ENCODE data around the gene EYS. TPM values are rescaled to one million over a fixed set of nuclear protein-coding genes. Genes with fewer than 3 reads are reported as not detected.

Gene EYS
- total and polyA plus RNA-seq, 2 of the 8 experiments (the other 6 are each of a cell fraction or from before 2014, with no cell fraction given) = 0.05 to 0.13 TPM

GRCh38 chr6:63793465-63794137 is 1913.4 kb downstream of the EYS start:
- DNase-seq (ENCODE audit: low read depth in 1 of 2, low spot score in 2 of 2) = no peak

More at GRCh38 chr6:63793465-63794137, 1913.4 kb downstream of the EYS start:
- WGBS, 2 experiments (ENCODE audit: extremely low coverage in 1 of 2, insufficient coverage in 1 of 2, insufficient read length in 1 of 2, insufficient replicate concordance in 2 of 2, low coverage in 1 of 2, low lambda C conversion rate in 2 of 2, missing lambda C conversion rate in 1 of 2) = 75% methylated on average over 4 of the region's 4 CpGs; no CpG with 5 or more reads in 1 of the 2 experiments
- Histone ChIP-seq H3K4ac (replicated peaks; ENCODE audit: insufficient read length, low read depth, low read length) (no peak overlapping the region), H3K27me3 (replicated peaks in 1 of 4; ENCODE audit: control insufficient read depth in 3 of 4, extremely low read depth in 1 of 4, insufficient read depth in 3 of 4, low read length in 3 of 4) (peaks cover 0 to 1% (median 0%) of the 10 kb centered on the region in 4 experiments; a peak in 1 of 7 replicates), H3K4me1 (replicated peaks in 1 of 4; ENCODE audit: control insufficient read depth in 3 of 4, insufficient read depth in 4 of 4, low read length in 3 of 4) (peaks cover 0 to 5% (median 3%) of the 10 kb centered on the region in 4 experiments; a peak in 4 of 7 replicates), H2BK120ac (replicated peaks; ENCODE audit: low read depth, low read length) (no peak overlapping the region), H3K9ac (replicated peaks in 1 of 4; ENCODE audit: extremely low read depth in 1 of 4, low read depth in 3 of 4, low read length in 3 of 4) (no peak overlapping the region), H2BK12ac (ENCODE audit: low read depth, low read length) (no peak overlapping the region), H4K91ac (replicated peaks; ENCODE audit: insufficient read length, low read length) (no peak overlapping the region), H3K4me2 (ENCODE audit: insufficient read depth in 1 of 2, low read depth in 2 of 2, low read length in 2 of 2) (no peak overlapping the region), H3K36me3 (ENCODE audit: control insufficient read depth in 2 of 4, insufficient read depth in 4 of 4, low read length in 3 of 4) (no peaks in the 10 kb centered on the region), H3K27ac (ENCODE audit: low read depth, low read length) (no peak overlapping the region), H3K79me1 (ENCODE audit: low read depth, low read length) (no peaks in the 10 kb centered on the region), H4K5ac (ENCODE audit: insufficient read length, low read depth, low read length) (no peak overlapping the region), H3K18ac (ENCODE audit: extremely low read depth, low read length) (no peak overlapping the region), H3K23me2 (ENCODE audit: low read depth, low read length) (no peaks in the 10 kb centered on the region), H4K20me1 (replicated peaks in 1 of 2; ENCODE audit: control insufficient read depth in 1 of 2, insufficient read depth in 2 of 2, low read length in 2 of 2) (no peaks in the 10 kb centered on the region), H2AFZ (ENCODE audit: low read length) (no peak overlapping the region), H2BK15ac (ENCODE audit: low read length) (no peak overlapping the region), H4K8ac (ENCODE audit: extremely low read depth, insufficient read depth, low read length) (no peak overlapping the region), H3K23ac (ENCODE audit: insufficient read length) (no peak overlapping the region), H3K14ac (ENCODE audit: insufficient read length) (no peak overlapping the region), H2BK5ac (ENCODE audit: low read depth, low read length) (no peak overlapping the region), H2BK20ac (ENCODE audit: low read length) (no peak overlapping the region), H3K56ac (replicated peaks; ENCODE audit: insufficient read length, low read depth, low read length) (no peak overlapping the region), H2AK5ac (ENCODE audit: low read depth, low read length) (no peak overlapping the region; the same call in 1 of the 2 replicates), H3K79me2 (ENCODE audit: control insufficient read depth in 1 of 2, insufficient read depth in 2 of 2, low read length in 2 of 2) (no peaks in the 10 kb centered on the region), H3K4me3 (ENCODE audit: extremely low read depth in 1 of 4, insufficient read depth in 2 of 4, low read depth in 3 of 4, low read length in 4 of 4) (no peak overlapping the region), H3K9me3 (ENCODE audit: insufficient read depth in 2 of 2, low read depth in 1 of 2, low read length in 1 of 2) (no peaks in the 10 kb centered on the region)
- TF ChIP-seq HDAC2 (IDR thresholded peaks at IDR 0.05; ENCODE audit: borderline replicate concordance in 1 of 2, low read depth in 2 of 2, low read length in 2 of 2) (no peak), TBP (IDR thresholded peaks at IDR 0.05; ENCODE audit: low read depth, low read length) (no peak), GABPA (IDR thresholded peaks at IDR 0.05; ENCODE audit: borderline replicate concordance, insufficient read depth, low read length) (no peak)
- FAIRE-seq = no peak
- ChIA-PET CTCF (ENCODE audit: partially characterized antibody) (interaction anchor here (0.9 to 1.4 kb wide), 3 partner anchors 8 to 24 kb away, joined by 3 to 4 read pairs (median 3); no protein-coding TSS in a partner anchor), POLR2A (ENCODE audit: partially characterized antibody) (no interaction called here)

All from H1 (cell line).